GM18502 (cell line): ENCODE data around the gene NSA2.
"Not testable (repeated sequence)": the region's sequence is repeated elsewhere in the genome, so short reads cannot be mapped to it uniquely, and the experiment has no call there.

Experiments
- ATAC-seq: cut with Tn5 transposase; IDR thresholded peaks from one replicate; pipeline ENCODE4 v1.9.1; 2021; ENCODE audit warnings: mild to moderate bottlenecking; ENCODE audit not compliant: unreplicated experiment, poor library complexity

The NSA2 gene

GRCh38 chr5:74766849-74767578 lies at the start of gene NSA2, which contains the start of gene GFM2:
NSA2 (plus strand) TSS chr5:74767249; CDS start chr5:74767361, 112 bp downstream.
GFM2 (minus strand) TSS chr5:74767117; CDS start chr5:74763742, 3,375 bp downstream.
- peak; percentile 85 for ATAC-seq

- no peak for ATAC-seq
Measured at GRCh38 chr5:74717596-74717995, 49.5 kb upstream of the NSA2 start.

GRCh38 chr5:74722271-74722670 lies 44.8 kb upstream of the NSA2 start:
- no peak for ATAC-seq

- no peak for ATAC-seq
Measured at GRCh38 chr5:74725331-74725730, 41.7 kb upstream of the NSA2 start.

GRCh38 chr5:74736759-74737158 lies 30.3 kb upstream of the NSA2 start:
- ATAC-seq = no peak

- ATAC-seq = no peak
Measured at GRCh38 chr5:74738406-74738805, 28.6 kb upstream of the NSA2 start.

GRCh38 chr5:74748742-74749141 lies 18.3 kb upstream of the NSA2 start:
- not testable (repeated sequence) for ATAC-seq

GRCh38 chr5:74761241-74761640 lies 5.8 kb upstream of the NSA2 start:
- no peak for ATAC-seq

- no peak for ATAC-seq
Measured at GRCh38 chr5:74762599-74762998, 4.5 kb upstream of the NSA2 start.

GRCh38 chr5:74763504-74763903 lies 3.5 kb upstream of the NSA2 start:
- ATAC-seq = no peak

GRCh38 chr5:74765201-74765600 lies 1.8 kb upstream of the NSA2 start:
- ATAC-seq = no peak

GRCh38 chr5:74765929-74766328 lies 1.1 kb upstream of the NSA2 start:
- no peak for ATAC-seq

GRCh38 chr5:74766418-74766848 lies 616 bp upstream of the NSA2 start:
- ATAC-seq = peak; percentile 37

- ATAC-seq = peak; percentile 31
Measured at GRCh38 chr5:74767579-74767913, 497 bp downstream of the NSA2 start.

- no peak for ATAC-seq
Measured at GRCh38 chr5:74772359-74772758, 5.3 kb downstream of the NSA2 start.

- ATAC-seq = no peak
Measured at GRCh38 chr5:74778609-74779008, 11.6 kb downstream of the NSA2 start.

- ATAC-seq = no peak
Measured at GRCh38 chr5:74786851-74787250, 19.8 kb downstream of the NSA2 start.

GRCh38 chr5:74787424-74787823 lies 20.4 kb downstream of the NSA2 start:
- no peak for ATAC-seq

GRCh38 chr5:74791669-74792068 lies 24.6 kb downstream of the NSA2 start:
- ATAC-seq = not testable (repeated sequence)

GRCh38 chr5:74798977-74799911 lies 32.2 kb downstream of the NSA2 start:
- ATAC-seq = no peak

GRCh38 chr5:74801197-74801596 lies 34.1 kb downstream of the NSA2 start:
- ATAC-seq = no peak
